Prostate gland (tissue), 2 donors: ENCODE data around the gene CDK5RAP2.

ENCODE experiments used
- CTCF ChIP-seq, 4 experiments: fragments of 200-600 bp in 2 of 4; fragments of 450-650 bp in 2 of 4; sonication (generic) in 2 of 4; IDR thresholded peaks; 1 replicate in 3 of 4; 2 replicates in 1 of 4; pipeline ENCODE4 v1.5.1; 2016 to 2019; ENCODE audit warnings: antibody characterized with exemption in 4 of 4, mild to moderate bottlenecking in 2 of 4, moderate library complexity in 2 of 4
- POLR2A ChIP-seq: fragments of 450-650 bp; IDR thresholded peaks from one replicate; pipeline ENCODE4 v1.6.1; 2016; ENCODE audit warnings: antibody characterized with exemption, mild to moderate bottlenecking

GRCh38 chr9:120522032-120522431 is 57.9 kb downstream of the CDK5RAP2 start:
- no peak for TF ChIP-seq CTCF (IDR thresholded peaks at IDR 0.05)
- no peak for TF ChIP-seq POLR2A
